Astrocyte (in vitro differentiated cells and primary cell): ENCODE measurements around the gene EFS.

Experiments used
- CTCF ChIP-seq: IDR thresholded peaks from 2 replicates; pipeline ENCODE4 v1.5.1; 2011; ENCODE audit warnings: low read depth, mild to moderate bottlenecking, inconsistent platforms, low read length, moderate library complexity; ENCODE audit not compliant: insufficient read depth
- EZH2 ChIP-seq: IDR thresholded peaks from 2 replicates; pipeline ENCODE4 v1.6.1; 2012; ENCODE audit warnings: mild to moderate bottlenecking, low read length, inconsistent platforms; ENCODE audit not compliant: insufficient read depth

DNA sequence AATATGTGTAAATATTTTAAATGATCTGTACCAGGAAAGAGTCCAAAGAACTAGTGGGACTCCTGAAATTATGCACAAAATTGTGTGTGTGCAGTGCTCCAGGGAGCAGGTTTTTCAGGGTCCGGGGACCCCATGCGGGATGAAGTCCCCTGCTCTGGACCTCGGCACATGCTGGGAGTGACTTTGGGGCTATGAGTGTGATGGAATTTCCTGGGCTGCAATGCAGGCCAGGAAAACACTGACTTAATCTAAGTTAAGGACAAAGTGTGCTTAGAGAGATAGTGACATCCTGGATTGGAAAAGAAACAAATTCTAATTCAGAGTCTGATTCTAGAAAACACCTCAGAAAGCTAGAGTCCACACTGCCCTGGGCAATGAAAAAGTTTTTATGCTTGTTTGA, 49.3 kb upstream of the EFS start:
- no peak for TF ChIP-seq CTCF
- no peak for TF ChIP-seq EZH2
